ENCODE data around the gene SMYD3.

GRCh38 chr1:246083416-246083815, 423.7 kb downstream of the SMYD3 start:
- TF ChIP-seq CTCF (conservative IDR thresholded peaks at IDR 0.05) (no peak), EZH2 (IDR thresholded peaks at IDR 0.05; ENCODE audit: low read depth) (no peak)
